ENCODE results near the gene TGFB1. TPM values are rescaled to one million over a fixed set of nuclear protein-coding genes. Genes with fewer than 3 reads are reported as not detected.
A peak's percentile ranks its signal among the peaks of the same experiment; 100 is the strongest.

TGFB1 gene
- total and polyA plus RNA-seq, 7 donors: 6.5 to 27.1 (median 17.4) TPM

- intact Hi-C loops (cut with DNase I): loop anchor here (5.0 kb wide), 3 partner anchors 43 to 1022 kb away; partner anchors contain the start of genes AKT2, AXL and TGFB1
- Histone ChIP-seq H3K4me1 (peaks cover 0 to 44% (median 39%) of the 10 kb centered on the region in 4 donors), H3K27me3 (no peaks in the 10 kb centered on the region), H3K4me3 (peak overlapping the region; percentile 61 to 83 (median 68)), H3K27ac (peak overlapping the region; percentile 88 to 96 (median 95)), H3K9me3 (no peaks in the 10 kb centered on the region), H3K36me3 (peaks cover 25 to 52% (median 33%) of the 10 kb centered on the region in 4 donors)
- 2 to 10% methylated on average over 26 of the region's 26 CpGs for WGBS, 2 donors
- DNase-seq: no peak
- TF ChIP-seq POLR2AphosphoS5 (IDR thresholded peaks at IDR 0.05) (peak in 2 of 4 donors; percentile 12 to 31), CTCF (IDR thresholded peaks at IDR 0.05) (no peak)
Measured at GRCh38 chr19:41309180-41310032, 44.3 kb downstream of the TGFB1 start.

- Histone ChIP-seq H3K4me3 (peak overlapping the region in 2 of 4 donors; percentile 61 to 83), H3K36me3 (peaks cover 33 to 55% (median 41%) of the 10 kb centered on the region in 4 donors), H3K9me3 (no peaks in the 10 kb centered on the region), H3K27ac (peak overlapping the region; percentile 88 to 96 (median 95)), H3K4me1 (peaks cover 0 to 45% (median 39%) of the 10 kb centered on the region in 4 donors), H3K27me3 (no peaks in the 10 kb centered on the region)
- TF ChIP-seq POLR2A (IDR thresholded peaks at IDR 0.05) (no peak), EP300 (IDR thresholded peaks at IDR 0.05) (no peak), POLR2AphosphoS5 (IDR thresholded peaks at IDR 0.05) (peak; percentile 25 to 60 (median 53)), CTCF (IDR thresholded peaks at IDR 0.05) (peak; percentile 91 to 98 (median 97))
- peak; percentile 96 for DNase-seq
- WGBS, 2 donors: 20 to 21% methylated on average over 8 of the region's 8 CpGs
- intact Hi-C loops (cut with DNase I): loop anchor here (1.0 to 5.0 kb wide), 4 partner anchors 45 to 1021 kb away; partner anchors contain the start of genes AKT2 and AXL
Measured at GRCh38 chr19:41308450-41309179, 45.1 kb downstream of the TGFB1 start.

GRCh38 chr19:41307954-41308449, 45.7 kb downstream of the TGFB1 start:
- DNase-seq: no peak
- H3K27me3 ChIP-seq: no peaks in the 10 kb centered on the region
- H3K4me3 ChIP-seq: no peak overlapping the region
- WGBS, 2 donors: 46 to 50% methylated on average over 4 of the region's 4 CpGs
- no peaks in the 10 kb centered on the region for H3K9me3 ChIP-seq
- peaks cover 0 to 45% (median 39%) of the 10 kb centered on the region in 4 donors for H3K4me1 ChIP-seq
- H3K27ac ChIP-seq: peak overlapping the region; percentile 88 to 96 (median 95)
- intact Hi-C loops (cut with DNase I): loop anchor here (1.0 to 5.0 kb wide), 4 partner anchors 45 to 1021 kb away; partner anchors contain the start of genes AKT2 and AXL
- H3K36me3 ChIP-seq: peaks cover 38 to 55% (median 40%) of the 10 kb centered on the region in 4 donors
- no peak for TF ChIP-seq EP300 (IDR thresholded peaks at IDR 0.05)

GRCh38 chr19:41307090-41307875, 46.4 kb downstream of the TGFB1 start:
- H3K4me3 ChIP-seq: no peak overlapping the region

More at GRCh38 chr19:41307090-41307875, 46.4 kb downstream of the TGFB1 start:
- Histone ChIP-seq H3K9me3 (no peaks in the 10 kb centered on the region), H3K27me3 (no peaks in the 10 kb centered on the region), H3K27ac (peak overlapping the region; percentile 88 to 96 (median 95)), H3K4me1 (peaks cover 0 to 45% (median 38%) of the 10 kb centered on the region in 4 donors), H3K36me3 (peaks cover 44 to 55% (median 45%) of the 10 kb centered on the region in 4 donors)
- TF ChIP-seq POLR2A (IDR thresholded peaks at IDR 0.05) (no peak), CTCF (IDR thresholded peaks at IDR 0.05) (no peak), EP300 (IDR thresholded peaks at IDR 0.05) (no peak), POLR2AphosphoS5 (IDR thresholded peaks at IDR 0.05) (no peak)
- intact Hi-C loops (cut with DNase I): loop anchor here (5.0 kb wide), 2 partner anchors 90 to 1020 kb away; partner anchors contain the start of genes AKT2 and AXL
- WGBS, 2 donors: 32 to 69% methylated on average over 8 of the region's 8 CpGs
- no peak for DNase-seq
